ENCODE measurements around the gene COQ7. TPM values are rescaled to one million over a fixed set of nuclear protein-coding genes. Genes with fewer than 3 reads are reported as not detected.

COQ7 gene
- total and polyA plus RNA-seq, 2 of the 4 experiments (the other 2 are of a cell fraction): 10.9 to 13.6 TPM

DNA sequence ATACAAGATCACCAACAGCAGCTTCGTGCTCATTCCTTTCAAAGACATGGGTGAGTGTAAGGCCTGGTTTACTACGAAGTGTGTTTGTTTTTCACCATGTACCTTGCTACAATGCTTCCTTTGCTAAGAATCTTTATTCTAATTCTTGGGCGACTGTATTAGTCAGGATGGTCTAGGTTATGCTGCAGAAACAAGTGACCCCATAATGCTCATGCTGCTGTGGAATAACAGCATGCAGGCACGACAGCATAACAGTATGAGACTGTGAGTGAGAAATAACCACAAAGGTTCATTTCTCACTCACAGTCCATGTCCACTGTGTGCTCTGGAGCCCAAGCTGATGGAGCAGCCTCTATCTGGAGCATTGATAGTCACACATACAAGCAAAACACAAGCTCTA is 45.7 kb upstream of the COQ7 start:
- POLR2A ChIA-PET (ENCODE audit: unreplicated experiment): no interaction called here
- no peak for ATAC-seq (ENCODE audit: low read depth)

More for the DNA sequence above, 45.7 kb upstream of the COQ7 start:
- Histone ChIP-seq H4K8ac (ENCODE audit: low read depth in 2 of 2, low read length in 2 of 2) (no peak overlapping the region), H3K27me3 (ENCODE audit: control insufficient read depth, insufficient read depth, low read length) (no peaks in the 10 kb centered on the region), H3K9ac (ENCODE audit: low read depth, low read length) (no peak overlapping the region), H2BK20ac (ENCODE audit: low read depth, low read length) (no peak overlapping the region), H2BK15ac (ENCODE audit: low read depth, low read length) (no peak overlapping the region), H2AK9ac (replicated peaks; ENCODE audit: low read depth, low read length, poor library complexity) (no peak overlapping the region), H3K27ac (ENCODE audit: insufficient read depth, low read length) (no peak overlapping the region), H4K91ac (ENCODE audit: insufficient read depth, low read depth, low read length) (no peak overlapping the region), H3K4me1 (ENCODE audit: control insufficient read depth, insufficient read depth, low read length) (no peaks in the 10 kb centered on the region), H3K18ac (ENCODE audit: low read depth, low read length) (no peak overlapping the region), H3K79me1 (ENCODE audit: low read depth in 1 of 2, low read length in 2 of 2) (no peaks in the 10 kb centered on the region), H4K5ac (ENCODE audit: low read depth, low read length) (no peak overlapping the region), H2AFZ (replicated peaks; ENCODE audit: low read length, poor library complexity) (no peak overlapping the region), H2BK120ac (ENCODE audit: low read depth, low read length) (no peak overlapping the region), H2BK5ac (ENCODE audit: low read depth, low read length, poor library complexity, severe bottlenecking) (no peak overlapping the region), H4K20me1 (ENCODE audit: insufficient read depth, low read length) (no peaks in the 10 kb centered on the region), H2AK5ac (ENCODE audit: low read depth, low read length) (no peak overlapping the region), H3K4me3 (ENCODE audit: insufficient read depth, low read depth, low read length) (no peak overlapping the region), H3K56ac (ENCODE audit: extremely low read depth, insufficient read depth, low read length) (no peak overlapping the region), H3K9me1 (ENCODE audit: insufficient read depth, low read length) (peaks cover 2% of the 10 kb centered on the region; the same call in 1 of the 2 replicates), H3K4me2 (ENCODE audit: low read depth, low read length) (no peak overlapping the region), H3K36me3 (ENCODE audit: control insufficient read depth, insufficient read depth, low read length) (no peaks in the 10 kb centered on the region), H3K23ac (ENCODE audit: low read depth, low read length) (no peak overlapping the region), H3K9me3 (ENCODE audit: control insufficient read depth, insufficient read depth, low read length) (no peaks in the 10 kb centered on the region), H3K4ac (ENCODE audit: low read depth, low read length) (no peak overlapping the region), H3K14ac (replicated peaks; ENCODE audit: low read depth, low read length) (no peak overlapping the region)
- dilution Hi-C loops (cut with HindIII; ENCODE audit: low sequenced_read_pairs, unreplicated experiment) (no loop called here), intact Hi-C loops (cut with micrococcal nuclease) (no loop called here), in situ Hi-C loops (cut with MboI; ENCODE audit: low sequenced_read_pairs) (no loop called here)
- CTCF ChIA-PET: interaction anchor here (1.2 kb wide), 1 partner anchor 10 kb away, joined by 3 read pairs; no protein-coding TSS in a partner anchor
- BruUV-seq (replicated peaks): no TSS peak
- no CpG with 5 or more reads among the region's 4 CpGs for WGBS, 2 experiments (ENCODE audit: extremely low coverage in 2 of 2, insufficient read length in 1 of 2)
- TF ChIP-seq, protein P1, sequence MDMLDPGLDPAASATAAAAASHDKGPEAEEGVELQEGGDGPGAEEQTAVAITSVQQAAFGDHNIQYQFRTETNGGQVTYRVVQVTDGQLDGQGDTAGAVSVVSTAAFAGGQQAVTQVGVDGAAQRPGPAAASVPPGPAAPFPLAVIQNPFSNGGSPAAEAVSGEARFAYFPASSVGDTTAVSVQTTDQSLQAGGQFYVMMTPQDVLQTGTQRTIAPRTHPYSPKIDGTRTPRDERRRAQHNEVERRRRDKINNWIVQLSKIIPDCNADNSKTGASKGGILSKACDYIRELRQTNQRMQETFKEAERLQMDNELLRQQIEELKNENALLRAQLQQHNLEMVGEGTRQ (IDR thresholded peaks at IDR 0.05; ENCODE audit: low read depth, low read length): no peak
- TF ChIP-seq POLR2A (IDR thresholded peaks at IDR 0.05; ENCODE audit: low read depth, low read length) (no peak), MAZ (IDR thresholded peaks at IDR 0.05; ENCODE audit: borderline replicate concordance, low read depth, low read length) (no peak), NFE2L2 (IDR thresholded peaks at IDR 0.05; ENCODE audit: low read depth, low read length) (no peak), RAD21 (IDR thresholded peaks at IDR 0.05; ENCODE audit: low read length) (no peak), BHLHE40 (IDR thresholded peaks at IDR 0.05; ENCODE audit: low read depth, low read length) (no peak), RFX5 (IDR thresholded peaks at IDR 0.05; ENCODE audit: low read depth, low read length) (no peak), MXI1 (IDR thresholded peaks at IDR 0.05; ENCODE audit: borderline replicate concordance, low read depth, low read length) (no peak), SMC3 (IDR thresholded peaks at IDR 0.05; ENCODE audit: low read depth, low read length) (no peak), CEBPB (IDR thresholded peaks at IDR 0.05; ENCODE audit: low read depth, low read length) (no peak)
- DNase-seq: no peak
